DLD1 (cell line): ENCODE data around the gene IQCH.

Experiments
- in situ Hi-C: cut with HindIII; loops from 2 replicates; pipeline ENCODE4 v1.10.0; 2017; ENCODE audit warnings: low sequenced_read_pairs

Gene IQCH

GRCh38 chr15:67481680-67482079 lies 227.1 kb downstream of the IQCH start:
- in situ Hi-C loops: no loop called here

GRCh38 chr15:67495585-67495984 lies 241.0 kb downstream of the IQCH start:
- in situ Hi-C loops: no loop called here

DNA sequence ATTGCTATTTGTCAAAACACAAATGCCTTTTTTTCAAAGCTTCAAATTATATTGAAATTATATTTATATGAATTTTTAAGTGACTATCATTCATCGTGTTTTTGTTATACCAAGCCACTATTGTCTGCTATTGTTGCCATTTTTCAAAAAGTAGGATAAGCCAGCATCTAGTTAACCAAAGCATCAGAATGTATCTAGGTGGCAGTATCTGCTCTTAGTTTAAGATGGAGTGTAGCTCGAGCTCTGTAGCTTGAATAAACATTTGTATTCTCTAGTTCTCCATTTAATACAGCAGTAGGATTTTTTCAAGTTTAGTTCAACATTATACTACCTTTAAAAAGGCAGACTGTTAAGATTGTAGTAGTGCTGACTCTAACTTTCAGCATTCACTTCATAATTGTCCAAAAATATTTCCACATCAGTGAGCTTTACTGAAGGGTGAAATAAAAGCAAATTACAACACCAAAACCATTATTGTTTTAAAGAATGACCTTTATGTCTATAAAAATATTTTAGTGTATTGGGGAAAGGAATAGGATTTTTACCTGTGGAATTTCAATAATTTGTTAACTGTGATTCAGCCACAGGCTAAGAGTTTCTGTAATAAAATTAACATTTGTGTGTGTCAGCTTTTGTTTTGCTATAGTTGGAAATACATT lies 246.7 kb downstream of the IQCH start:
- in situ Hi-C loops: no loop called here

- in situ Hi-C loops: no loop called here
These were observed 247.4 kb downstream of the IQCH start for GRCh38 chr15:67501836-67502461.

DNA sequence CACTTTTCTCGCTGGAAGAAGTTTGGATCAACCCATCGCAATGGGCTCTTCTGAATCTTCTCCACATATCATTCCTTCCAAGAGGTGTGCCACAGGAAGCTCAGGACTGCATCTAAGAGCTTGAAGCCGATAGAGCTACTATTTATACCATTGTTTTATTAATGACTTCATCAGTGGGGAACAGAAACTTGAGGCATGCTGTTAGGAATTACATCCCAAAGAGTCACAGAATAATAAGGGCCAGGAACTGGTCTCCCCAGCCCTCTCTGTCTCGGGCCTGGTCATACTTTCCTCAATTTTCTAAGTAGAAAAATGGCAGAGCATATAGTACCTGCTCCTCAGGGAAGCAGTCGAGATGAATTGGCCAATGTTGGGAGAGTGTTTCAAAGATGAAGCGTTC lies 249.5 kb downstream of the IQCH start:
- in situ Hi-C loops: no loop called here

- in situ Hi-C loops: no loop called here
These were observed 250.2 kb downstream of the IQCH start for GRCh38 chr15:67504796-67505195.

DNA sequence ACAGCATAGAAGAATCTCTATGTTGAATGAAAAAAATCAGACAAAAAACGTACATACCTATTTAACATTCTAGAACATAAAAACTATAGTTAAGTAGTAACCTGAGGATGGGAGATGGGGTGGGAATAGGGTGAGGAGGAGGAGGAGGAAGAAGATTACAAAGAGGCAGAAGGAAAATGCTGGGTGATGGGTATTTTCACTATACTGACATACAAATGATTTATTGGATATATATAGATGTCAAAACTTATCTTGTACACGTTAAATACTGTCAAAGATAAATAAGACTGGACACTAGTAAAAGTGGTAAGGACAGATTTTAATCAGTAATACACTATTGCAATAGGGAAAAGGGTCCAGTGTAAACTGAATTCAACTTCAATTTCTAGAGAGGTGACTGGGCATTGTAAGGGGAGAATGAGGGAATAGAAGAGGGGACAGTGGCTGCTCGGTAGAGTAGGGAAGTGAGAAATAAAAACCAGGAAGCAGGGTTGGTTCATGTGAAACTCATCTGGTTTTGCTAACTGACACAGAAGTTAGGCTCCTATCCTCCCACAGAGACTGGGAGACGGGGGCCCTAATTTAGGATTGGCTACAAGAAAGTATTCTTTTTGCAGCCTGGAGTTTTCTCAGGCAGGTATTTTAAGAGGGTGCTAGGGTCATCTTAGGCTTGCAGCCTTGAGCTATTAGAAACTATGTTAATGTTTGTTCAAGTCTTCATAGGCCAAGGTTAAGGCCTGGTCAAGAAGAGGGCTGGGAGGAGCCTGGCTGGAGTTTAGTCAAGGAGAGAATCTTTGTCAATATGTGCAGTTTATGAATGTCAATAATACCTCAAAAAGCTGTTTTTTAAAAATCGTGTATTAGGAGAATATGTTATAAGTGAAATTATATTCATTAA lies 251.3 kb downstream of the IQCH start:
- in situ Hi-C loops: no loop called here

GRCh38 chr15:67506775-67507747 lies 252.5 kb downstream of the IQCH start:
- in situ Hi-C loops: no loop called here

DNA sequence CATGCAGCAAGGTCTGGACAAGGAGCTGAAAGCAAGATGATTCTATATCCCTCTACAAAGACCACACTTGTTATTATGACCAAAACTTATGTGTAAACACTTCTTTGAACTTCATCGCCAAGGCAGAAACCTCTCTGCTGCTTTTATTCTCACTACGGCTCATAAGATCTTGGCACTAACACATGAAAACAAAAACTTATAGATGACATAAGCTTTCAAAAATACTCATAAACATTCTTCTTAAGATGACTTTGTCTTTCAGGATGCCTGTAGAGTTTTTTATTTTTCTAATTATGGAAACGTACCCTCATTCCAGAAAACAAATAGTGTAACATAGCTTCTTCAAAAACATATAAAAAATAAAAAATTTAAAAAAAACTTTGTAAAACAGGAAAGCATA lies 253.8 kb downstream of the IQCH start:
- in situ Hi-C loops: no loop called here

DNA sequence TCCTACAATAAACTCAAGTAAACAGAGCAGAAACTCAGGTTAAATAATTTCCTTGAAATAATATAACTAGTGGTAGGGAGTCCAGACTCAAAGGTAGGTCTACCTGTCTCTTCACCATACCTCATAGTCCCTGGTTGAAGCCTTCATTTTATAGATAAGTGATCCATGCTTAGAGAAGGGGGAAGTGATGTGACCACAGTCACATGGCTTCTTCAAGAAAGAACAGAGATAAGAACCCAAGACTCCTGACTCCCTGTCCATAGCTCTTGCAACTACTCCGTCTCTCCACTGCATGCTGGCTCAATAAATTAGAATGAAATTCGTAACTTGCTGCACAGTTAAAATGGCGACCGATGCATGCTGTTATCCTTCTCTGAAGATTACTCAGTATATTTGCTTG lies 255.3 kb downstream of the IQCH start:
- in situ Hi-C loops: no loop called here

GRCh38 chr15:67510597-67511190 lies 256.1 kb downstream of the IQCH start:
- in situ Hi-C loops: no loop called here

GRCh38 chr15:67511606-67512005 lies 257.0 kb downstream of the IQCH start:
- in situ Hi-C loops: no loop called here

- in situ Hi-C loops: no loop called here
These were observed 257.6 kb downstream of the IQCH start for GRCh38 chr15:67512140-67512539.

DNA sequence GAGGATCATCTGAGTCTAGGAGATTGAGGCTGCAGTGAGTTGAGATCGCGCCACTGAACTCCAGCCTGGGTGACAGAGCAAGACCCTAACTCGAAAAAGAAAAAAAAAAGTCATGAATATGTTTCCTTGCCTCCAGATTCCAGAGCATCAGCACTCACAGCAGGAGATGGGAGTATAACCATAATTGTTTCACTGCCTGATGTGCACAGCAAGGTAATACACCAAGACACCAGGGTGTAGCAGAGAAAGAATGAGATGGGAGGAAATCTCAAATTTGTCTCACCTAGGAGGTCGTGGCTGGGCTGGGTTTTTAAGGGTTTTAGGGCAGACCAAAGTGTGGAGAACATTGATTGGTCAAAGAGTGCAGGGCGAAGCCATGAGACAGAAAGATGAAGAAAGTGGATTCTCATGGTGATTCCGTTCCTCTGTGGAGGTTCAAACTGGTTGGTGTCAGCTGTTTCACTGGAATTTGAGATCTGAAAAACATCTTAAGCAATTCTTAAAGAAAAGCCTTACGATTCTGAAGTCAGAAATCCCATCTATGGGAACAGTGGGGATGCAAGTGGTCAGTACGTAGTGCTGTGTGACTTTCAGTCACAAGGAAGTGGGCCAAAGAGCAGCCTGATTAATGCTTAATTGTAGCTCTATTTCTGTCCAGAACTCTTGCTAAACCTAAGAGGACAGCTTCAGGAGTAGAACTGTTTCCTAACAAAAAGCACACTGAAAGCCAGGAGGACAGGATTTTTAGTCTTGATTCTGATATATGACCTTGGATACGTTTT lies 258.5 kb downstream of the IQCH start:
- in situ Hi-C loops: no loop called here

- in situ Hi-C loops: no loop called here
These were observed 260.5 kb downstream of the IQCH start for GRCh38 chr15:67515090-67515489.

- in situ Hi-C loops: no loop called here
These were observed 261.0 kb downstream of the IQCH start for GRCh38 chr15:67515557-67515956.

GRCh38 chr15:67520321-67521028 lies 265.9 kb downstream of the IQCH start:
- in situ Hi-C loops: no loop called here

- in situ Hi-C loops: no loop called here
These were observed 266.6 kb downstream of the IQCH start, which contains the start of gene C15orf61 for GRCh38 chr15:67521029-67521782. Gene C15orf61 (plus strand): TSS chr15:67521131. CDS start chr15:67521249, 118 bp downstream.
